A204.1 (cell line): Measurements from ENCODE around the gene ITIH3.

Experiments
- FAIRE-seq: peaks from 2 replicates; lab custom pipeline; 2012; peaks lifted over from hg19 to GRCh38; lab: Jason Lieb, UNC

The ITIH3 gene

GRCh38 chr3:52845691-52846431 lies 51.3 kb downstream of the ITIH3 start:
- no peak for FAIRE-seq

GRCh38 chr3:52846432-52846965 lies 51.9 kb downstream of the ITIH3 start:
- no peak for FAIRE-seq

- FAIRE-seq: no peak
Observed at GRCh38 chr3:52847241-52847640, 52.6 kb downstream of the ITIH3 start.

- no peak for FAIRE-seq
Observed at GRCh38 chr3:52847726-52848125, 53.1 kb downstream of the ITIH3 start.

- no peak for FAIRE-seq
Observed at GRCh38 chr3:52848617-52849016, 54.0 kb downstream of the ITIH3 start.

GRCh38 chr3:52849656-52850055 lies 55.1 kb downstream of the ITIH3 start:
- FAIRE-seq: no peak

GRCh38 chr3:52851348-52851747 lies 56.8 kb downstream of the ITIH3 start:
- FAIRE-seq: no peak

GRCh38 chr3:52852419-52852818 lies 57.8 kb downstream of the ITIH3 start:
- FAIRE-seq: no peak

- no peak for FAIRE-seq
Observed at GRCh38 chr3:52854013-52854412, 59.4 kb downstream of the ITIH3 start.

- no peak for FAIRE-seq
Observed at GRCh38 chr3:52856666-52857065, 62.1 kb downstream of the ITIH3 start.

- FAIRE-seq: no peak
Observed at GRCh38 chr3:52857133-52857532, 62.5 kb downstream of the ITIH3 start.

- no peak for FAIRE-seq
Observed at GRCh38 chr3:52857864-52858263, 63.3 kb downstream of the ITIH3 start.
